ENCODE data around the gene DPT. TPM values are rescaled to one million over a fixed set of nuclear protein-coding genes. Genes with fewer than 3 reads are reported as not detected.

Gene DPT
- total and polyA plus RNA-seq, 2 of the 4 experiments (the other 2 are of a cell fraction), result not detected

- dilution Hi-C loops (cut with HindIII; ENCODE audit: low sequenced_read_pairs, unreplicated experiment) (no loop called here), in situ Hi-C loops (cut with MboI; ENCODE audit: low sequenced_read_pairs) (no loop called here), intact Hi-C loops (cut with micrococcal nuclease) (no loop called here)
- BruUV-seq (replicated peaks), result no TSS peak
- no CpG with 5 or more reads among the region's 4 CpGs for WGBS, 2 experiments (ENCODE audit: extremely low coverage in 2 of 2, insufficient read length in 1 of 2)
- Histone ChIP-seq H2BK15ac (ENCODE audit: low read depth, low read length) (no peak overlapping the region), H2BK120ac (ENCODE audit: low read depth, low read length) (no peak overlapping the region), H2BK20ac (ENCODE audit: low read depth, low read length) (no peak overlapping the region), H3K56ac (ENCODE audit: extremely low read depth, insufficient read depth, low read length) (no peak overlapping the region), H2AFZ (replicated peaks; ENCODE audit: low read length, poor library complexity) (no peak overlapping the region), H3K4me1 (ENCODE audit: control insufficient read depth, insufficient read depth, low read length) (no peaks in the 10 kb centered on the region), H2AK9ac (replicated peaks; ENCODE audit: low read depth, low read length, poor library complexity) (no peak overlapping the region), H4K91ac (ENCODE audit: insufficient read depth, low read depth, low read length) (no peak overlapping the region), H3K4me3 (ENCODE audit: insufficient read depth, low read depth, low read length) (no peak overlapping the region), H4K20me1 (ENCODE audit: insufficient read depth, low read length) (no peaks in the 10 kb centered on the region), H3K4ac (ENCODE audit: low read depth, low read length) (no peak overlapping the region), H4K8ac (ENCODE audit: low read depth in 2 of 2, low read length in 2 of 2) (no peak overlapping the region), H3K14ac (replicated peaks; ENCODE audit: low read depth, low read length) (no peak overlapping the region), H3K9me1 (ENCODE audit: insufficient read depth, low read length) (no peaks in the 10 kb centered on the region), H3K27me3 (ENCODE audit: control insufficient read depth, insufficient read depth, low read length) (no peaks in the 10 kb centered on the region), H3K36me3 (ENCODE audit: control insufficient read depth, insufficient read depth, low read length) (no peaks in the 10 kb centered on the region), H2AK5ac (ENCODE audit: low read depth, low read length) (no peak overlapping the region), H3K23ac (ENCODE audit: low read depth, low read length) (no peak overlapping the region), H3K9ac (ENCODE audit: low read depth, low read length) (no peak overlapping the region), H3K79me1 (ENCODE audit: low read depth in 1 of 2, low read length in 2 of 2) (no peaks in the 10 kb centered on the region), H3K27ac (ENCODE audit: insufficient read depth, low read length) (no peak overlapping the region), H3K18ac (ENCODE audit: low read depth, low read length) (no peak overlapping the region), H3K4me2 (ENCODE audit: low read depth, low read length) (no peak overlapping the region), H2BK5ac (ENCODE audit: low read depth, low read length, poor library complexity, severe bottlenecking) (no peak overlapping the region), H3K9me3 (ENCODE audit: control insufficient read depth, insufficient read depth, low read length) (no peaks in the 10 kb centered on the region), H4K5ac (ENCODE audit: low read depth, low read length) (no peak overlapping the region)
- CTCF ChIA-PET, result no interaction called here
- DNase-seq (no peak), ATAC-seq (ENCODE audit: low read depth) (no peak)
- TF ChIP-seq MAZ (IDR thresholded peaks at IDR 0.05; ENCODE audit: borderline replicate concordance, low read depth, low read length) (no peak), MAFK (IDR thresholded peaks at IDR 0.05; ENCODE audit: low read depth, low read length) (no peak), BHLHE40 (IDR thresholded peaks at IDR 0.05; ENCODE audit: low read depth, low read length) (no peak), RFX5 (IDR thresholded peaks at IDR 0.05; ENCODE audit: low read depth, low read length) (no peak), NFE2L2 (IDR thresholded peaks at IDR 0.05; ENCODE audit: low read depth, low read length) (no peak), CHD1 (IDR thresholded peaks at IDR 0.05; ENCODE audit: low read depth, low read length) (no peak), FOS (IDR thresholded peaks at IDR 0.05; ENCODE audit: low read depth, low read length) (no peak), SMC3 (IDR thresholded peaks at IDR 0.05; ENCODE audit: low read depth, low read length) (no peak), CEBPB (IDR thresholded peaks at IDR 0.05; ENCODE audit: low read depth, low read length) (no peak), MXI1 (IDR thresholded peaks at IDR 0.05; ENCODE audit: borderline replicate concordance, low read depth, low read length) (no peak), ELK1 (IDR thresholded peaks at IDR 0.05; ENCODE audit: borderline replicate concordance, low read depth, low read length) (no peak), RCOR1 (IDR thresholded peaks at IDR 0.05; ENCODE audit: insufficient replicate concordance, low read length) (no peak), POLR2A (IDR thresholded peaks at IDR 0.05; ENCODE audit: low read depth, low read length) (no peak), USF2 (IDR thresholded peaks at IDR 0.05; ENCODE audit: low read depth, low read length) (no peak), RAD21 (IDR thresholded peaks at IDR 0.05; ENCODE audit: low read length) (no peak)
- TF ChIP-seq, protein P1, sequence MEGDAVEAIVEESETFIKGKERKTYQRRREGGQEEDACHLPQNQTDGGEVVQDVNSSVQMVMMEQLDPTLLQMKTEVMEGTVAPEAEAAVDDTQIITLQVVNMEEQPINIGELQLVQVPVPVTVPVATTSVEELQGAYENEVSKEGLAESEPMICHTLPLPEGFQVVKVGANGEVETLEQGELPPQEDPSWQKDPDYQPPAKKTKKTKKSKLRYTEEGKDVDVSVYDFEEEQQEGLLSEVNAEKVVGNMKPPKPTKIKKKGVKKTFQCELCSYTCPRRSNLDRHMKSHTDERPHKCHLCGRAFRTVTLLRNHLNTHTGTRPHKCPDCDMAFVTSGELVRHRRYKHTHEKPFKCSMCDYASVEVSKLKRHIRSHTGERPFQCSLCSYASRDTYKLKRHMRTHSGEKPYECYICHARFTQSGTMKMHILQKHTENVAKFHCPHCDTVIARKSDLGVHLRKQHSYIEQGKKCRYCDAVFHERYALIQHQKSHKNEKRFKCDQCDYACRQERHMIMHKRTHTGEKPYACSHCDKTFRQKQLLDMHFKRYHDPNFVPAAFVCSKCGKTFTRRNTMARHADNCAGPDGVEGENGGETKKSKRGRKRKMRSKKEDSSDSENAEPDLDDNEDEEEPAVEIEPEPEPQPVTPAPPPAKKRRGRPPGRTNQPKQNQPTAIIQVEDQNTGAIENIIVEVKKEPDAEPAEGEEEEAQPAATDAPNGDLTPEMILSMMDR (conservative IDR thresholded peaks at IDR 0.05; ENCODE audit: low read depth, low read length), result no peak
- POLR2A ChIA-PET (ENCODE audit: unreplicated experiment), result no interaction called here
Measured at GRCh38 chr1:168760781-168761180, 31.8 kb upstream of the DPT start.
